Naive thymus-derived CD4-positive, alpha-beta T cell (primary cell): ENCODE measurements around the gene BMP7. TPM values are rescaled to one million over a fixed set of nuclear protein-coding genes. Genes with fewer than 3 reads are reported as not detected.

Experiments used
- ATAC-seq: fragments of 150-1000 bp; cut with Tn5 transposase; 2 replicates; pipeline ENCODE4 v1.10.0; 2021; ENCODE audit warnings: mild to moderate bottlenecking, moderate library complexity
- CTCF ChIA-PET: fragments of 350-600 bp; sonication (Branson Sonifier 250); formaldehyde crosslinking; loops from one replicate; lab custom pipeline; 2021; ENCODE audit warnings: antibody characterized with exemption; lab: Charles Lee
- POLR2A ChIA-PET: fragments of 350-600 bp; sonication (Branson Sonifier 250); formaldehyde crosslinking; loops from one replicate; lab custom pipeline; 2021; ENCODE audit warnings: antibody characterized with exemption, inconsistent platforms; lab: Charles Lee
- DNase-seq, 9 donors: peaks; one replicate each; pipeline versions ENCODE4 v3.0.0 to v3.0.0-alpha.2; 2020 to 2022; ENCODE audit warnings: mixed read lengths in 1 of 9
- H3K27ac ChIP-seq: one replicate; pipeline ENCODE4 v1.7.0; 2013; ENCODE audit warnings: mild to moderate bottlenecking, low read depth, low read length, moderate library complexity
- H3K27me3 ChIP-seq, 2 donors: one replicate each; pipeline ENCODE4 v1.7.0; 2013; ENCODE audit warnings: low read length in 2 of 2, mild to moderate bottlenecking in 2 of 2, moderate library complexity in 2 of 2; ENCODE audit not compliant: control insufficient read depth in 2 of 2, insufficient read depth in 2 of 2
- H3K36me3 ChIP-seq, 3 experiments: 1 replicate in 2 of 3; 2 replicates in 1 of 3; pipeline ENCODE4 v1.7.0; 2013; ENCODE audit warnings: low read length in 3 of 3, mild to moderate bottlenecking in 3 of 3, moderate library complexity in 1 of 3; ENCODE audit not compliant: insufficient read depth in 3 of 3, control insufficient read depth in 2 of 3
- H3K4me1 ChIP-seq, 2 donors: one replicate each; pipeline ENCODE4 v1.7.0; 2013; ENCODE audit warnings: low read length in 2 of 2, mild to moderate bottlenecking in 2 of 2, moderate library complexity in 1 of 2; ENCODE audit not compliant: control insufficient read depth in 2 of 2, insufficient read depth in 2 of 2
- H3K4me3 ChIP-seq: 2 replicates; pipeline ENCODE4 v1.7.0; 2013; ENCODE audit warnings: mild to moderate bottlenecking, low read length
- H3K9me3 ChIP-seq, 3 experiments: 1 replicate in 2 of 3; 2 replicates in 1 of 3; pipeline ENCODE4 v1.7.0; 2013; ENCODE audit warnings: low read length in 3 of 3; ENCODE audit not compliant: control insufficient read depth in 2 of 3
- H3K27ac Mint-ChIP-seq, 9 donors: one replicate each; pipeline ENCODE4 v1.8.0; 2020 to 2022; ENCODE audit warnings: mixed read lengths in 9 of 9, mild to moderate bottlenecking in 8 of 9, moderate library complexity in 5 of 9, inconsistent platforms in 2 of 9
- H3K27me3 Mint-ChIP-seq, 5 donors: one replicate each; pipeline ENCODE4 v1.8.0; 2021 to 2022; ENCODE audit warnings: mixed read lengths in 5 of 5, mild to moderate bottlenecking in 1 of 5
- H3K36me3 Mint-ChIP-seq, 5 donors: one replicate each; pipeline ENCODE4 v1.8.0; 2020 to 2022; ENCODE audit warnings: mixed read lengths in 5 of 5, mild to moderate bottlenecking in 3 of 5, inconsistent platforms in 1 of 5
- H3K4me1 Mint-ChIP-seq, 7 donors: one replicate each; pipeline ENCODE4 v1.8.0; 2020 to 2022; ENCODE audit warnings: mixed read lengths in 7 of 7, mild to moderate bottlenecking in 3 of 7, inconsistent platforms in 1 of 7
- H3K4me3 Mint-ChIP-seq, 10 donors: one replicate each; pipeline ENCODE4 v1.8.0; 2020 to 2022; ENCODE audit warnings: mild to moderate bottlenecking in 10 of 10, mixed read lengths in 10 of 10, moderate library complexity in 6 of 10, inconsistent platforms in 2 of 10
- H3K9me3 Mint-ChIP-seq, 11 donors: one replicate each; pipeline ENCODE4 v1.8.0; 2020 to 2022; ENCODE audit warnings: mixed read lengths in 11 of 11, mild to moderate bottlenecking in 4 of 11, inconsistent platforms in 1 of 11, moderate library complexity in 1 of 11
- intact Hi-C, 2 donors: fragments of 100-400 bp; cut with micrococcal nuclease; formaldehyde crosslinking; loops; one replicate each; pipeline ENCODE4 v1.15.1; 2023
- polyA plus RNA-seq, 2 donors: library from polyadenylated mRNA; unstranded; fragments of 300-500 nt; fragmentation: Illumina TruSeq; gene quantifications; one replicate each; pipeline ENCODE4 v1.2.3, GENCODE V29; 2021
- total RNA-seq, 6 experiments: library from RNA in 5 of 6; stranded (reverse) in 5 of 6; gene quantifications; 1 replicate in 5 of 6; 2 replicates in 1 of 6; pipeline ENCODE4 v1.2.3 and lab custom pipeline; 2021 to 2026

The BMP7 gene
- total and polyA plus RNA-seq, 7 experiments from 2014 or later: not detected

- H3K27me3 ChIP-seq: no peaks in the 10 kb centered on the region
- H3K36me3 ChIP-seq: no peaks in the 10 kb centered on the region
- Mint-ChIP-seq H3K36me3 (peaks cover 0 to 4% (median 0%) of the 10 kb centered on the region in 5 donors), H3K4me1 (no peaks in the 10 kb centered on the region), H3K4me3 (no peak overlapping the region), H3K27ac (no peak overlapping the region), H3K9me3 (peaks cover 0 to 15% (median 0%) of the 10 kb centered on the region in 11 donors), H3K27me3 (peaks cover 0 to 33% (median under 1%) of the 10 kb centered on the region in 5 donors)
- DNase-seq (no peak), ATAC-seq (no peak)
- CTCF ChIA-PET: no interaction called here
- no peak overlapping the region for H3K27ac ChIP-seq
- H3K4me3 ChIP-seq: no peak overlapping the region
- no peaks in the 10 kb centered on the region for H3K4me1 ChIP-seq
- H3K9me3 ChIP-seq: no peaks in the 10 kb centered on the region
- POLR2A ChIA-PET: no interaction called here
- intact Hi-C loops: no loop called here
Measured at GRCh38 chr20:57155415-57155814, 111.0 kb downstream of the BMP7 start.

GRCh38 chr20:57153238-57153905 lies 113.1 kb downstream of the BMP7 start:
- no peak overlapping the region for H3K4me3 ChIP-seq
- H3K36me3 Mint-ChIP-seq: peaks cover 0 to 4% (median 0%) of the 10 kb centered on the region in 5 donors
- no peaks in the 10 kb centered on the region for H3K4me1 ChIP-seq
- no peaks in the 10 kb centered on the region for H3K27me3 ChIP-seq
- peaks cover 3 to 34% (median 16%) of the 10 kb centered on the region in 5 donors for H3K27me3 Mint-ChIP-seq
- ATAC-seq (no peak), DNase-seq (no peak)
- ChIA-PET CTCF (no interaction called here), POLR2A (no interaction called here)
- H3K4me3 Mint-ChIP-seq: no peak overlapping the region
- no peaks in the 10 kb centered on the region for H3K4me1 Mint-ChIP-seq
- no peak overlapping the region for H3K27ac Mint-ChIP-seq
- H3K9me3 ChIP-seq: no peaks in the 10 kb centered on the region
- intact Hi-C loops: no loop called here
- no peaks in the 10 kb centered on the region for H3K36me3 ChIP-seq
- no peak overlapping the region for H3K27ac ChIP-seq
- peaks cover 0 to 15% (median 1%) of the 10 kb centered on the region in 11 donors for H3K9me3 Mint-ChIP-seq

GRCh38 chr20:57152557-57152956 lies 113.9 kb downstream of the BMP7 start:
- no peak overlapping the region for H3K27ac Mint-ChIP-seq
- Histone ChIP-seq H3K36me3 (no peaks in the 10 kb centered on the region), H3K4me1 (no peaks in the 10 kb centered on the region), H3K27me3 (no peaks in the 10 kb centered on the region), H3K27ac (no peak overlapping the region), H3K9me3 (no peaks in the 10 kb centered on the region), H3K4me3 (no peak overlapping the region)
- CTCF ChIA-PET: no interaction called here
- peaks cover 0 to 15% (median 1%) of the 10 kb centered on the region in 11 donors for H3K9me3 Mint-ChIP-seq
- H3K36me3 Mint-ChIP-seq: peaks cover 0 to 4% (median 0%) of the 10 kb centered on the region in 5 donors
- no peak overlapping the region for H3K4me3 Mint-ChIP-seq
- POLR2A ChIA-PET: no interaction called here
- DNase-seq (no peak), ATAC-seq (no peak)
- no peaks in the 10 kb centered on the region for H3K4me1 Mint-ChIP-seq
- H3K27me3 Mint-ChIP-seq: peaks cover 3 to 40% (median 20%) of the 10 kb centered on the region in 5 donors
- intact Hi-C loops: no loop called here

- Histone ChIP-seq H3K4me3 (no peak overlapping the region), H3K27me3 (no peaks in the 10 kb centered on the region), H3K27ac (no peak overlapping the region), H3K9me3 (no peaks in the 10 kb centered on the region), H3K36me3 (no peaks in the 10 kb centered on the region), H3K4me1 (no peaks in the 10 kb centered on the region)
- Mint-ChIP-seq H3K36me3 (peaks cover 0 to 4% (median 0%) of the 10 kb centered on the region in 5 donors), H3K27ac (no peak overlapping the region), H3K9me3 (peaks cover 1 to 23% (median 3%) of the 10 kb centered on the region in 11 donors), H3K27me3 (peaks cover 3 to 43% (median 24%) of the 10 kb centered on the region in 5 donors), H3K4me3 (peak overlapping the region in 1 of 10 donors; percentile 31), H3K4me1 (peaks cover 0 to 5% (median 0%) of the 10 kb centered on the region in 7 donors)
- ATAC-seq (no peak), DNase-seq (no peak)
- POLR2A ChIA-PET: no interaction called here
- intact Hi-C loops: no loop called here
- CTCF ChIA-PET: no interaction called here
Measured at GRCh38 chr20:57150559-57150958, 115.9 kb downstream of the BMP7 start.

- ATAC-seq (no peak), DNase-seq (no peak)
- CTCF ChIA-PET: no interaction called here
- POLR2A ChIA-PET: no interaction called here
- Histone ChIP-seq H3K9me3 (no peaks in the 10 kb centered on the region), H3K4me1 (no peaks in the 10 kb centered on the region), H3K27ac (no peak overlapping the region), H3K27me3 (no peaks in the 10 kb centered on the region), H3K36me3 (no peaks in the 10 kb centered on the region), H3K4me3 (no peak overlapping the region)
- intact Hi-C loops: no loop called here
- H3K36me3 Mint-ChIP-seq: peaks cover 0 to 4% (median 0%) of the 10 kb centered on the region in 5 donors
- peaks cover 0 to 5% (median 0%) of the 10 kb centered on the region in 7 donors for H3K4me1 Mint-ChIP-seq
- peaks cover 1 to 23% (median 5%) of the 10 kb centered on the region in 11 donors for H3K9me3 Mint-ChIP-seq
- no peak overlapping the region for H3K27ac Mint-ChIP-seq
- peaks cover 3 to 47% (median 29%) of the 10 kb centered on the region in 5 donors for H3K27me3 Mint-ChIP-seq
- no peak overlapping the region for H3K4me3 Mint-ChIP-seq
Measured at GRCh38 chr20:57148263-57148662, 118.2 kb downstream of the BMP7 start.

- no peak overlapping the region for H3K4me3 ChIP-seq
- peaks cover 1 to 23% (median 5%) of the 10 kb centered on the region in 11 donors for H3K9me3 Mint-ChIP-seq
- no peak overlapping the region for H3K27ac Mint-ChIP-seq
- peaks cover 0 to 5% (median 0%) of the 10 kb centered on the region in 7 donors for H3K4me1 Mint-ChIP-seq
- peaks cover 3 to 47% (median 33%) of the 10 kb centered on the region in 5 donors for H3K27me3 Mint-ChIP-seq
- intact Hi-C loops: no loop called here
- H3K27me3 ChIP-seq: no peaks in the 10 kb centered on the region
- no peaks in the 10 kb centered on the region for H3K9me3 ChIP-seq
- peaks cover 0 to 4% (median 0%) of the 10 kb centered on the region in 5 donors for H3K36me3 Mint-ChIP-seq
- no peaks in the 10 kb centered on the region for H3K4me1 ChIP-seq
- CTCF ChIA-PET: no interaction called here
- no peak overlapping the region for H3K27ac ChIP-seq
- H3K36me3 ChIP-seq: no peaks in the 10 kb centered on the region
- no peak for ATAC-seq
- H3K4me3 Mint-ChIP-seq: no peak overlapping the region
- POLR2A ChIA-PET: no interaction called here
- no peak for DNase-seq
Measured at GRCh38 chr20:57147185-57147584, 119.3 kb downstream of the BMP7 start.

GRCh38 chr20:57146155-57146554 lies 120.3 kb downstream of the BMP7 start:
- Mint-ChIP-seq H3K4me3 (no peak overlapping the region), H3K4me1 (peaks cover 0 to 5% (median 0%) of the 10 kb centered on the region in 7 donors), H3K27ac (no peak overlapping the region), H3K9me3 (peaks cover 1 to 17% (median 3%) of the 10 kb centered on the region in 11 donors), H3K36me3 (peaks cover 0 to 4% (median 0%) of the 10 kb centered on the region in 5 donors), H3K27me3 (peaks cover 3 to 47% (median 33%) of the 10 kb centered on the region in 5 donors)
- CTCF ChIA-PET: no interaction called here
- DNase-seq: no peak
- no peak overlapping the region for H3K4me3 ChIP-seq
- POLR2A ChIA-PET: no interaction called here
- H3K4me1 ChIP-seq: no peaks in the 10 kb centered on the region
- no peak overlapping the region for H3K27ac ChIP-seq
- intact Hi-C loops: no loop called here
- no peaks in the 10 kb centered on the region for H3K9me3 ChIP-seq
- ATAC-seq: no peak
- H3K27me3 ChIP-seq: no peaks in the 10 kb centered on the region
- H3K36me3 ChIP-seq: no peaks in the 10 kb centered on the region
